ENCODE measurements around the gene RNU5D-1.
"Not testable (repeated sequence)": the region's sequence is repeated elsewhere in the genome, so short reads cannot be mapped to it uniquely, and the experiment has no call there.

Gene RNU5D-1

GRCh38 chr1:44724955-44725698 lies 5.8 kb downstream of the RNU5D-1 start:
- no peak for DNase-seq

- DNase-seq: no peak
These were observed 6.5 kb downstream of the RNU5D-1 start for GRCh38 chr1:44724296-44724954.

GRCh38 chr1:44723496-44724295 lies 7.3 kb downstream of the RNU5D-1 start:
- no peak for DNase-seq

- DNase-seq: no peak
These were observed 7.9 kb downstream of the RNU5D-1 start for GRCh38 chr1:44723064-44723463.

- peak; percentile 58 for DNase-seq
These were observed 9.2 kb downstream of the RNU5D-1 start for GRCh38 chr1:44721485-44722361.

- no peak for DNase-seq
These were observed 10.7 kb downstream of the RNU5D-1 start for GRCh38 chr1:44720281-44720680.

- DNase-seq: no peak
These were observed 11.7 kb downstream of the RNU5D-1 start for GRCh38 chr1:44719318-44719717.

- DNase-seq: no peak
These were observed 12.9 kb downstream of the RNU5D-1 start for GRCh38 chr1:44718091-44718490.

GRCh38 chr1:44717653-44718052 lies 13.3 kb downstream of the RNU5D-1 start:
- no peak for DNase-seq

GRCh38 chr1:44717156-44717555 lies 13.8 kb downstream of the RNU5D-1 start:
- DNase-seq: no peak

- DNase-seq: peak; percentile 44
These were observed 15.9 kb downstream of the RNU5D-1 start for GRCh38 chr1:44714944-44715571.

- no peak for DNase-seq
These were observed 16.4 kb downstream of the RNU5D-1 start for GRCh38 chr1:44714532-44714931.

- no peak for DNase-seq
These were observed 17.6 kb downstream of the RNU5D-1 start for GRCh38 chr1:44713321-44713781.

- no peak for DNase-seq
These were observed 22.8 kb downstream of the RNU5D-1 start for GRCh38 chr1:44707959-44708831.

GRCh38 chr1:44707112-44707881 lies 23.7 kb downstream of the RNU5D-1 start:
- no peak for DNase-seq

- no peak for DNase-seq
These were observed 25.0 kb downstream of the RNU5D-1 start for GRCh38 chr1:44705938-44706337.

- DNase-seq: no peak
These were observed 25.5 kb downstream of the RNU5D-1 start for GRCh38 chr1:44705470-44705869.

GRCh38 chr1:44701141-44701573 lies 29.8 kb downstream of the RNU5D-1 start:
- DNase-seq: no peak

- no peak for DNase-seq
These were observed 30.4 kb downstream of the RNU5D-1 start for GRCh38 chr1:44700573-44700972.

- not testable (repeated sequence) for DNase-seq
These were observed 31.6 kb downstream of the RNU5D-1 start for GRCh38 chr1:44699375-44699774.

Data from activated CD4-positive, alpha-beta T cell treated with anti-CD3 and anti-CD28 coated beads for 1 hour (primary cell).